GM18498 (cell line): ENCODE data around the gene P2RX3.
"Not testable (repeated sequence)": the region's sequence is repeated elsewhere in the genome, so short reads cannot be mapped to it uniquely, and the experiment has no call there.

Experiments used
- ATAC-seq: cut with Tn5 transposase; IDR thresholded peaks from one replicate; pipeline ENCODE4 v1.9.1; 2021; ENCODE audit warnings: mild to moderate bottlenecking, moderate library complexity; ENCODE audit not compliant: unreplicated experiment

The P2RX3 gene

DNA sequence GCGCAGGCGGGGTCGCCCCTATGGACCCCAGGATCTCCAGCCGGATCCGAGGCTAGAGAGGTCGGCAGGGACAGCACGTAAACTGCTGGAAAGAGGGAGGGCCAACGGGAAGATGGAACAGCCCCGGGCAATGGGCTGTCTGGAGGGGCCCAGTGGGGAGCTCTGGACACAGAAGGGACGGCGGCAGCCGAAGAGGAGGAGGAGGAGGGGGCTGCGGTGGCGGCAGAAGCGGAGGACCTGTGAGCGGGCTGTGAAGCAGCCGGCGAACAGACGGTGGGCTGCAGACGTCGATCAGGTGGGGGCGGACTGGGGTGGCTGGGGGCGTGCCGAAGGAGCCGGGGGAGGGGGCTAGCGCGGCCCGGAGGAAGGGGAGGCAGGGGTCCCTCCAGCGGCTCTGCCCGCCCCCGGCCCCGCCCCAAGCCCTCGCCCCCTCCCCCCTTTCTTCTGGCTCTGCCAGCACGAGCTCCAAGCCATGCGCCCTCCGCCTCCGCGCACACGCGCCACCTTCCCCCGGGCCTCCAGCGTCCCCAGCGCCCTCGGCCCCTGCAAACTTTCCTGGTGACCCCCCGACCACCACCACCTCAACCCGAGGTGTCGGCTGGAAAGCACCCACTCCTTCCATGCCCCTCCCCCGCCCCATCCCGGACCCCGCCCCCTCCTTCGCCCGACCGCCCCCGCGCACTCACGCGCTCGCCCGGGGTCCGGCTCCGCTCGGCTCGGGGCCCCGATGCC is 13.8 kb upstream of the P2RX3 start:
- ATAC-seq = peak; percentile 7

GRCh38 chr11:57324886-57325734 is 13.0 kb upstream of the P2RX3 start, which contains the start of gene TNKS1BP1:
TSS of gene TNKS1BP1 (minus strand) at chr11:57324952. CDS start at chr11:57321885, 3,067 bp downstream.
- ATAC-seq = peak; percentile 91

DNA sequence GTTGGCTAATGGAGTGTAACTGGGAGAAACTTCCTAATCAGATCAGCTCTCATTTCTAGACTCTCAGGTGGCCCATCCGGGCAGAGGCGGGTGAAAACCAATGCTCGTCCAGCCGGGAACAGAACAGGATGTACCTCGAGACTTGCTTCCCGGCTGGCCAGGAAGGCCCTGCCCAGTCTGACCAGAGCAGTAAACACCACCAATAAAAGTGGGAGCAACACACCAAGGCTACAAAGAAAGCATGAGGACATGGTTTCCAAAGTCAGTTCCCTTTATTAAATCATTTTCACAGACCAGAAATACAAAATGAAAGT is 12.5 kb upstream of the P2RX3 start:
- ATAC-seq = no peak

GRCh38 chr11:57327721-57328120 is 10.4 kb upstream of the P2RX3 start:
- no peak for ATAC-seq

GRCh38 chr11:57330029-57330428 is 8.1 kb upstream of the P2RX3 start:
- ATAC-seq = no peak

GRCh38 chr11:57331720-57332119 is 6.4 kb upstream of the P2RX3 start:
- no peak for ATAC-seq

- ATAC-seq = no peak
Observed at GRCh38 chr11:57332694-57333440, 5.3 kb upstream of the P2RX3 start.

DNA sequence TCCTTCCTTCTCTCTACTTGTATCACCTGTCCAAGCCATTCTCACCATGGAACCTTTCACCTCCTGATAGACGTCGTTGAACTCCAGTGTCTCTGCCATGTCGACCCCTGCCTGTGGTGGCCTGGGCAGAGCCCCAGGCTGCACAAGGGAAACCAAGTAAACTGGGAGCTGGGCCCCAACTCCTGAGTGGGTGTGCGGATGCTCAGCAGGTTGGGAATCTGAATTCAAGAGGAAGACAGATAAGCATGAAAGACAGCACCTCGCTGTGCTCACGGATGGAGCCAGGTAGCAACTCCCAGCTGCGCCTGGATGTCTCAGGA is 3.2 kb upstream of the P2RX3 start:
- no peak for ATAC-seq

- peak; percentile 99 for ATAC-seq
Observed at GRCh38 chr11:57335343-57336110, 2.6 kb upstream of the P2RX3 start, which contains the start of gene SSRP1. TSS of gene SSRP1 (minus strand) at chr11:57335892. CDS start at chr11:57335121, 771 bp downstream.

DNA sequence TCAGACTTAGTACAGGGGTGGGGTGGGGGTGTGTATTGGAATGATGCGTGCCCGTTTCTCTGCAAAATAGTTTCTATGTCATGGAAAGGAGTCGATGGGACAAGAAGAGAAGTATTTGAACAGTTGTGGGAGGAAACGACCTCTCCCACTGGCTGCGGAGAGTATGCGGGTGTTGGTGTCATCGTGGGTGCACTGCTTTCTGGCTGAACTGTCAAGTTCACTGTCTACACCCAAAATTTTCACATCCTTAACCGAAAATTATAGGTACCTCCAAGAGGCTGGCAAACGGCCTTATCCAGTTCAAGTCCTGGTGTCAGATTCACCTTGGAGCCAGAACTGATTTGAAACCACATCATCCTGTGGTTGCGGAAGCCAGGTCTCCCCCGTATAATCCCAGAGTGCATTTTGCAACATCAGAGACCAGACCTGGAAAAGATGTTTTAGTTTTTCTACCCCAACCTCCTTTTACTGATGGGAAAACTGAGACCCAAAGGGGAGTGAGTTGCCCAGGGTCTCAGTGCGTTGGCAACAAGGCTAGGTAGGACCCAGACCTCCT is 2.0 kb upstream of the P2RX3 start:
- no peak for ATAC-seq

DNA sequence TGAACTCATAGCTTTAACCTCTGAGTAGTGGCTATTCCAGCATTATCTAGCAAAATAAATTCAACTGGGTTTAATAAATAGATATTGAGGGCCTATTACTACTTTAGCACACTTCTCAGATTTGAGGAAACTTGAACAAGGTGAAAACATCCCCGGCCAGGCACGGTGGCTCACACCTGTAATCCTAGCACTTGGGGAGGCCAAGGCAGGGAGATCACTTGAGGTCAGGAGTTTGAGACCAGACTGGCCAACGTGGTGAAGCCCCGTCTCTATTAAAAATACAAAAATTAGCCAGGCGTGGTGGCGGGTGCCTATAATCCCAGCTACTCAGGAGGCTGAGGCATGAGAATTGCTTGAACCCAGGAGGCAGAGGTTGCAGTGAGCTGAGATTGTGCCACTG is 1.3 kb upstream of the P2RX3 start:
- not testable (repeated sequence) for ATAC-seq

- ATAC-seq = no peak
Observed at GRCh38 chr11:57339328-57339727, 1.2 kb downstream of the P2RX3 start.

DNA sequence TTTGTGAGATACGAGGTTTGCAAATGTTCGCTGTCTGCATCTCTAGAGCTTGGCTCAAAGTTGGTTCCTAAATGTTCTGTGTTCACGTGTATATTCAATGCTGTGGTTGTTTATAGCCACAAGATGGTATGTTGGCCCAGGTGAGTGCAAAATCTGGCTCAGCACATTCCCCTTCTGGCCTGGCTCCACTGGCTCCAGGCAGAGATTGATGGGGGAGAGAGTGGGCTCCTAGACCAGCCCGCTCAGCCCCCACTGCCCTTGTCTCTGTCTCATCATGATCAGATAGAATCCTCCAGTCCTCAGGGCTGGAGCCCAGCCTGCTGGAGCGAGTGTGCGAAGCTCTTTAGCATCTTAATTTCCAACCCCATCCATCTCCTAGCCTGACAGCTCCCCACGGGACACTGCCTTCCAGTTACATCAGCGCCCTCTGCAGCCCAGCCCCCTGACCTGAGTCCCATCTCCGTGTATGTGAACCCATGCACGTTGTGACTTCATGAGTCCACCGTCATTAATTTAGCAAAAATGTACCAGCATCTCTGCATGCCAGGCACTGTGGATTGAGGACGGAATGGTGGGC is 2.0 kb downstream of the P2RX3 start:
- ATAC-seq = no peak

GRCh38 chr11:57341250-57341808 is 3.2 kb downstream of the P2RX3 start:
- no peak for ATAC-seq

DNA sequence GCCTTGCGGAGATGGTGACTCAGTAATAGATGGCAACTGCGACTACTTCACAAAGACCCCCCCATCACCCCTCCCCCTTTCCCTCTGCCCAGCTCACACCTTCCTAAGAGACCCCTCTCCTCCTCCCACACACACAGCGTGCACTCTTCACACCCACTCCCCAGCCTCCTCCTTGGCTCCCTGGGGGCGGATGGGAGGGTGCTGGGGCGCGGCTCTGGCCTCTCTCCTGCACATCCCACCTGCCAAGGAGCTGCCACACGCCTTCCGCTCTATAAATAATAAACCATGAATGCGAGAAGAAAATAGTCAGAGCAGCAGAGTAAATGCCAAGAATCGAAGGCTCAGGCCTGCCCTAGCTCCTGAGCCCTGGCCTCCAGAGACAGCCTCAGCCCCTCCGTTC is 4.5 kb downstream of the P2RX3 start:
- ATAC-seq = no peak

GRCh38 chr11:57343825-57344224 is 5.7 kb downstream of the P2RX3 start:
- ATAC-seq = no peak

DNA sequence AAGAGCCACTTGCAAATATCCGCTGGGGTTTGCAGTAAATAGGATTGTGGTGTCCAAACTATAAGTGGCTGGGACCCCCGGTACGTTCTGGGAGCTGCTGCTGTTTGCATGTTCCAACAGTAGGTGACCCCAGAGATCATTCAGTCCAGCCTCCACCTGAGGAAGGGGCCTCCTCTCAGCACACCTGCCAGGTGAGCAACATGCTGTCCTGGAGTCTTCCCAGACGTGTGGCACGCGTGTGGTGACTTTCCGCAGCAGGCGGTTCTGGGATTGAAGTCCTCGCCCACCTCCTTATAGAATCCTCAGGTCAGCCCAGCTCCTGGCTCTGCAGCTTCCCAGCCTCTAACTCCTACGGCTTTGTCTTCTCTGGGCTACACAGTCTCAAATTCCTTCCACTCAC is 6.7 kb downstream of the P2RX3 start:
- ATAC-seq = no peak

DNA sequence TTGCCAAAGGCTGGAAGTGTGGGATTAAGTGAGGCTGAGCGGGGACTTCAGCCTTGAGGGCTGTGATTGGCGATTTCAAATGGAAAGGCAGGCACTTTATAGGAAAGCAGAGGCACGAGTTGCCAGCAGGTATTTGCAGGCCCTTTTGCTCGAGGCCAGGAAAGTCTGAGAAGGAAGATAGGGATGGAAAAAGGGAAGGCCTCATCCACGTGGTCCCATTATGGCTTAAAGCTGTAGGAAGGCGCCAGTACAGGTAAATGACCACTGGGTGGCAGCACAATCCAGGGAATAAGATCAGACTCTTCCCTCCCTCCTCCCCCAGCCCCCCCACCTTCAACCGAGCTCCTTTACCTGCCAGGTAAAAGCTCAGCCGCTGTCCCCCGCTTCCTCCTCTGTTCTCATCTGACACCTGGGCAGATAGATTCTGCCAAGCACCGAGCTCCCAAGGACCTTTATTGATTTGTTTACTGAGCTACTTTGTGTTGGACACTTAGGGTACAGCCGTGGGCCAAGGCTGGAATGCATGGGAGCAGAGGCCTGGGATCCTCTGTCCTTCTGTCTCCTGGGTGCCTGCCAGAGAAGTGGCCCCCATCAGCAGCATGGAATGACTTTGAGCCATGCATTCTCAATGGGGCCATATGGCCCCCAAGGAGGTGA is 7.5 kb downstream of the P2RX3 start:
- ATAC-seq = peak; percentile 69

- ATAC-seq = no peak
Observed at GRCh38 chr11:57347336-57347735, 9.2 kb downstream of the P2RX3 start.
